Liver (tissue), 3 donors: ENCODE results near the gene LSAMP.

Experiments
- CTCF ChIP-seq: fragments of 150-350 bp; IDR thresholded peaks from 2 replicates; pipeline ENCODE4 v1.5.1; 2017; ENCODE audit warnings: improper control_type of control experiment, low read depth, low read length; ENCODE audit not compliant: missing input control
- GABPA ChIP-seq, 2 donors: IDR thresholded peaks in 1 of 2; conservative IDR thresholded peaks in 1 of 2; 2 replicates each; pipeline ENCODE4 v1.6.1; 2016; ENCODE audit warnings: antibody characterized with exemption in 2 of 2, mild to moderate bottlenecking in 1 of 2, moderate library complexity in 1 of 2
- MAX ChIP-seq: IDR thresholded peaks from 2 replicates; pipeline ENCODE4 v1.6.1; 2016; ENCODE audit warnings: antibody characterized with exemption
- SP1 ChIP-seq: IDR thresholded peaks from 2 replicates; pipeline ENCODE4 v1.6.1; 2018; ENCODE audit warnings: antibody characterized with exemption, mild to moderate bottlenecking
- donor health status: healthy.
- donor health status: healthy.

- TF ChIP-seq MAX = no peak
- TF ChIP-seq CTCF = no peak
- no peak for TF ChIP-seq SP1
- TF ChIP-seq GABPA (IDR thresholded peaks at IDR 0.05 in 1 of 2, conservative IDR thresholded peaks at IDR 0.05 in 1 of 2) = no peak
These were observed 156.8 kb downstream of the LSAMP start for GRCh38 chr3:116288485-116288884.
